NCI-H69 (cell line): ENCODE results near the gene TOR1AIP2.
"Not testable (repeated sequence)": the region's sequence is repeated elsewhere in the genome, so short reads cannot be mapped to it uniquely, and the experiment has no call there.

ENCODE experiments used
- DNase-seq: peaks from one replicate; lab custom pipeline; 2025; lab: John Stamatoyannopoulos, UW

The TOR1AIP2 gene

DNA sequence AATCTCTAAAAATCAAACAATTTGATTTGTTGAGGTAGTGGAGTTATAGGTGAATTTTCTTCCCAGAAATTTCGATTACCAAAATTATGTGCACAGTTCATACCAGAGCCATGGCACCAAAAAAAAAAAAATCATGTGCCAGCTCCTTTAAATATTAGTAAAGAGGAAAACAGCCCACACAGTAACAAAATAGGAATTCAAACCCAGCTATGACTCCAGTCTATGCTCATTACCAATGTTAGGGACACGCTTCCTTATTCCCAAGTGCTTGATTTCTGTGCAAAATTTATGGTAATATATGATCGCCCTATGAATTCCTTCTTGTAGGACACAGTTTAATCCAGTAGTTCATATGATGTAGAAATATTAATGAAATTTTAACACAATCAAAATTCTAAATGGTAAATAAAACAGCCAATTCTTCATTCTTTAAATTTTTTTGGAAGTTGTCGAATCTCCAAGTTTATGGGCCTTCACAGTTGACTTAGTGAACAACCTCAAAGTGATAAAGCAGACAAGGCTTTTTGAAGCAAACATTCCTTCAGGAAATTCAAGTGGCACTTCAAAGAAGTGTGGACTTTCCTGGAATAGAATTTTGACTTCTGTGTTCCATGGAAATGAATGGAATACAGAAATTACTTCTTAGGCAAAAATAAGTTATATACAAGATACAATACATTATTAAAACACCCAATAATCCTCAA, 1.9 kb downstream of the TOR1AIP2 start:
- no peak for DNase-seq

DNA sequence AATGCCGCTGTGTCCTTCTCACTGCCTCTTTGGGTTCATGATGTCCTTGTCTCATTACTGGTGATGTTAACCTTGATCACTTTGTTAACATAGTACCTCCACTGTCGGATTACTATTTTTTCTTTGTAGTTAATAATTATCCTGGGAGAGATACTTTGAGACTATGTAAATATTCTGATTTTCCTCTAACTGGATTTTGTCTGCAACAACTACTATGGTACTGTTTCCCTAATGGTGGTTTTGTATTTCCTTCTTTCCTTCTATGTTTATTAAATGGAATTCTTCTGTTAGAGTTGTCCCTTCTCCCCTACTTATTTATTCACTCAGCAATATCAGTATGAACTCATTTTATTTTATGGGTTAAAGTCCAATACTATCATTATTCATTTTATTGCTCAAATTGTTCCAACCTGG, 4.2 kb downstream of the TOR1AIP2 start:
- DNase-seq = no peak

DNA sequence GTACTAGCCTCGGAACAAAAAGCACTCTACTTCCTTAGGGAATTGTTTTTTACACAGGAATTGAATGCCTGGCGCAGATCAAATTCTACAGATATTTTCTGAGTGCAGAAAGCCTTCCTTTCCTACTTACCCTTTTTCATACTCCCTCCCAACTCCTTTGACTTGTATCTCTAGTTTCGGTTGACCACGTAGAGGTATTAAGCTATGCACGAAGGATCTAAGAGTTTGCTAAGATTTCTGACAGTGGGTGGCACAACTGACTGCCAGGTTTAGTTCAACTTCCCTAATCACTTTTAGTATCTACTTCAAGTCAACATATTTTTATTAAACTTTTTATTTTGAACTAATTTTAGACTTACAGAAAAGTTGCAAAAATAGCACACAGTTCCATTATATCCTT, 5.0 kb downstream of the TOR1AIP2 start:
- no peak for DNase-seq

DNA sequence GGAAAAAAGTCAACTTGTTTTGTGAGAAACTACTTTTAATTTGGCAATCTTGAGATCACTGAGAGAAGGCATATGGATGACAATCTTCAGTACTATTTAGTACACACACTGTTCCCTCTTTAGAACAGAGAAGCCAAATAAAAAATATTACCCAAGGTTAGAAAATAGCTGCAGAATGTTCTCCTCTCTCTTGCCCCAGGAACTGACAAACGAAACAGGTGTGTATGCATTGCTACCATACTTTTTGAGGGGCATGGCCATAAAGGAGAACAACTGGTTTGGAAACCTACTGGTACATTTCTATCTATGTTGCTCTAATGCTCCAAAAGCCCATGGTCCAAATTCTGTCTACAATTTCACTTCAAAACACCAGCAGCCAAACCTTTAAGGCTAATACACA, 5.7 kb downstream of the TOR1AIP2 start:
- no peak for DNase-seq

DNA sequence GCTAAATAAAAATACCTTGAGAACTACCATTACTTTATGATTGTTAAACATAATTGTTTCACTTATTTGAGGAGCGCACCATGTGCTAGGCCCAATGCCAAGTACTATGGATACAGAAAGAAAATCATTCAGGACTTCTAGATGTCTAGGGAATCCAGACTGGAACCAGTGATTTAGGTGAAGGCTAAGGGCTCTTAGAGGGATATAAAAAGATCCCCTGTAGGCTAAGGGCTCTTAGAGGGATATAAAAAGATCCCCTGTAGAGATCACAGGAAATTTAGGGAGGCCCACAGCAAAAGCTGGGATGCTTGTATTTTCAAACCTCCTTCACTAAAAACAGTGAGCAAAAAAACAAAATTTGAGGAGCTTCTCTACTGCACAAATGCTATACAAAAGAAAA, 6.7 kb downstream of the TOR1AIP2 start:
- peak; percentile 57 for DNase-seq

DNA sequence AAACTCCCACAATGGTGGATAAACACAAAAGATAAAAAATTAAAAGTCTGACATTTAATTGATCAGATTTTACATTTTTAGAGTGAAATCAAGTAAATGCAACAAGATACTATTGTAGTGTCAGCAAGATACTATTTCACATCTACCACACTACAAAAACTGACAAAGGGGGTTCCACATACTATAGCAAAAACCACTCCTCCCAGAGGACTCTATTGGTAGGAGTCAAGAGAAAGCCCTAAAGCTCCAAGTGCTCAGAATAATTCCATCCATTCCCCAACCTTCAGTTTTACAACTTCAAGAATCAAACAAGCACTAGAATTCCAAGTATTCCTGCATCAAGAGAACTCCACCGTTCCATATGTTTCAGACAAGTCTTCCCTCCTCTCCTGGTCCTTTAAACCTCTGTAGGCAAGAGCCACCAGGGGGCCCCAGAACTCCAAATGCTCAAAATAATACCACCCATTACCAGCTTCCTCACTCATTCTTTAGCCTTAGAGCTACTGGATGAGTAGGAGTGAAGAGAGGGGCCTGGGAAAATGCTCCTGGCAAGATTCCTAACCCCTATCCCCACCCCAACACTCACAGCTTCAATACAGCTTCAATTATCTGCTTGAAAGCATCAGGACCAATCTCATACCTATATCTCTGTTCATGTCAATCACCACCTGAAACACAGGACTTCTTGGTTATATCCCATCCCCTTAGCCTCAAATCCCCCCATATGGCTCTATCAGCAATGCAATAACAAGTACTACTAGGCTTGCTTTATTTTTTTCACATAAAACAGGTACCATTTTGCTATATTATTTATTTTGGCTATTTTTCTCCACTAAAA, 9.9 kb downstream of the TOR1AIP2 start:
- DNase-seq = peak; percentile 64

DNA sequence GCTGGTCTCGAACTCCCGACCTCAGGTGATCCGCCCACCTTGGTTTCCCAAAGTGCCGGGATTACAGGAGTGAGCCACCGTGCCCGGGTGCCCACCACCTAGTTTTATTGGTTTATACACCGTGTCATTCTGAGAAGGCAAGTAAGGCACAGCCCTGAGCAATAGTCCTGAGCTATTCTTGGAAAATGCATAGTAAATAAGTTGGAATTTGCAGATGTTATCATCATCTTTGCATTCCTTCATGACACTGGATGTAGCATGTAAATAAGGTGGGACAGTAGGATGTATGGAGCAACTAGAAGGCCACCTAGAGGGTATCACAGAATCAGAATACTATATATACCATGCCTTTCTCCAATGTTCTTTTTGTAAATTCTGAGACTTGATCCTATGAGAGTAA, 11.0 kb downstream of the TOR1AIP2 start:
- no peak for DNase-seq

DNA sequence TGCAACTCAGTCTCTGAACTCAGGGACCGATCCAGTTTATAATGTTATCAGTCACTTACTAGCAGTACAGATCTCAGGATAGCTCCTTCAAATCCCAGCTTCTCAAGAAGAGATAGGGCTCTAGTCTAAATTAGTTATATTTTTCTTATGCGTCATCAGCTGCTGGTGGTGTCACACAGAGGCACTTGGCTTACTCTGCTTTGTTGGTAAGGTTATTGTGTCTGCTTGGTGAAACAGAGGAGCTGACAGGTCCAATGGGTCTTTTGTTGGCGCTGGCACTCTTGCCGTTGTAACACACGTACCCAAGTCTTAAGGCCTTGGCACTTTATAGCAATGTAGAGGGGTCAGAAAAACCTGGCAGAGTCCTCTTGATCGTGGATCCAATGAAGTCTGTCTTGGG, 12.2 kb downstream of the TOR1AIP2 start:
- DNase-seq = no peak

DNA sequence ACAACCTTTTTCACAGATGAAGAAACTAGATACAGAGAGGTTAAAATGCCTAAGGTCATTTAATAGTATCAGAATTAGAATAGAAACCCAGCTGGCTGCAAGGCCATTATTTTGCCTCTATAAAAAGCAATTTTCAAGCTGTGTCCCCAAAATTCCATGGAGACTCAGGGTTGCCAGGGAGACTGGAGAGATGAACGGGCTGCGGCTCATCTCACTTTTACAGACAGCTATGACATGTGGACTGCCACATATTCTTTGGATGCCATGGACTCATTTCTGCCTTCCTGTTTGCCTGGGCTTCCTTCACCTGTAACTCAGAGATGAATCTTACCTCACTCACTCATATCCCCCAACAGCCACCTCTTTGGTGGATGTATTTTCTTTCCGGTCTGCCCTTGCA, 17.0 kb downstream of the TOR1AIP2 start:
- DNase-seq = no peak

DNA sequence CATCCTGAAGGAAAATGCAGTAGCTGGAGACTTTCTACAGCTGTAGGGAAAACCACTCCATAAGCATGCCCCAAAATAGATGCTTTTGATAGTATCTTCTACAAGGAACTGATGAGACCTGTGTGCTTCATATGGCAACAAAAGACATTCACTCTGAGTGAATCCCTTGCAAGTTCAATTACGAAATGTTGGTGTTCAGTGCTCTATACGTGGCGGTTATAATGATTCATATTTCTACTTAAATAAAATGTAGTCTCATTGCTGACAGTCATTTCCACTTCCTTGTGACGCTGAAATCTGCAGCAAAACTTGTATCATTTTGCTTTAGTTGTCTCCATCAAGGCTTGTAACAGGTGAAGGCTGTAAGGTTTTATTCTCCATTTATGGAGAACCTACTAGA, 20.6 kb downstream of the TOR1AIP2 start:
- DNase-seq = no peak

DNA sequence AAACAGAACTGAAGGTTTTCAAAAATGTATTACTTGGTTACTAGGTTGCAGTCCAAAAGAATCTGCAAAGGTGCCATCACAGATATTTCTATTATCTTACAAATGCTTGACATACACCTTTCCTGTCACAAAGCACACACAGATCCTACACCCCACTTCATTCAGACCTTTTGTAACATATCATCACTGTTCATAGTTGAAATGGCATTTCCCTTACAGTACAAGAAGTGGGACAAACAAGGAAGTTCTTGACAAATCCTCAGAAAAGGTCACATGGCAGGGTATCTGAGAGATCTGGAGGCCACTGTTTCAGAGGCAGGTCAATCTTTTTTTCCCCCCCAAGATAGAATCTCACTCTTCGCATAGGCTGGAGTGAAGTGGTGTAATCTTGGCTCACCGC, 21.3 kb downstream of the TOR1AIP2 start:
- no peak for DNase-seq

DNA sequence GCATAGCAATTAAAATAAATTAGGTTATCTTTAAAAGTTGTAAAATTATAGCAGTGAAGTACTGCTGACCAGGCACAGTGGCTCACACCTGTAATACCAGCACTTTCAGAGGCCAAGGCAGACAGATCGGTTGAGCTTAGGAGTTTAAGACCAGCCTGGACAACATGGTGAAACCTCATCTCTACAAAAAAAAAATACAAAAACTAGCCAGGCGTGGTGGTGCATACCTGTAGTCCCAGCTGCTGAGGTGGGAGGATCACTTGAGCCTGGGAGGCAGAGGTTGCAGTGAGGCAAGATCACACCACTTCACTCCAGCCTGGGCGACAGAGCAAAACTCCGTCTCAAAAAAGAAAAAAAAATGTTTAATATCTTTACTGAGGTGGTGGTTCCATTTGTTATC, 21.8 kb downstream of the TOR1AIP2 start:
- not testable (repeated sequence) for DNase-seq

DNA sequence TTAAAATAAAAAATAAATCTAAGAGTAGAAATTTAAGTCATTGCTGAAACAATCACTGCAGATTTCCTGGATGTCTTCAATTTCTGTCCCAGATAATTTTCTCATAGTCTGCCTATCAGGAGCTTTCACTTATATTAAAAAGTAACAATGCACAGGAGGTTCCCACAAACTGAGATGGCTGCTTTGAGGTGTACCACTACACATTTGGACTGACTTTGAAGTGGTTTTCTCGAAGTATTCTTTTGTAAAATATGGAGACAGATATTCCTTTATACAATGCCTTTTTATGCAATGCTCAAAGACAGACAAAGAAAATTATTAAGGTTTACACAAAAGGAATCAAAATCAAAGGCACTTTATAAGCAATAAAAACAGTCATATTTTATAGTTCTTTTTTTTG, 24.5 kb downstream of the TOR1AIP2 start:
- no peak for DNase-seq

DNA sequence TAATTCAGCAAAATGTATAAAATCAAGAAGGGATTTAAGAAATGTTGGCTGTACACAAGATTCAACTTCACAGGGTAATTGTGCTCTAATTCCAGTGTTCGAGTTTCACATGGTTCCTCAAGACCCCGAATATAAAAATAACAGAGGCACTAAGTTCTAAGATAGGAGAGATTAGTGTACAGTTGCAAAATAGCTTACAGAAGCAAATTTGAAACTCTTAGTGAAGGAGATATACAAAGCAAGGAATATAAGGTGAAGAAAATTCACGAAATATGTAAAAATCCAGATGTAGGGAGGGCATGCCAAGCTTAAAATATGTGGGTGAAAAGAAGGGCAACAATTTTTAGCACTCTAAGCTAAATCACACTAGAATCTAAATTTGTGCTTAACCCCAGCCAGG, 29.4 kb downstream of the TOR1AIP2 start:
- DNase-seq = no peak

DNA sequence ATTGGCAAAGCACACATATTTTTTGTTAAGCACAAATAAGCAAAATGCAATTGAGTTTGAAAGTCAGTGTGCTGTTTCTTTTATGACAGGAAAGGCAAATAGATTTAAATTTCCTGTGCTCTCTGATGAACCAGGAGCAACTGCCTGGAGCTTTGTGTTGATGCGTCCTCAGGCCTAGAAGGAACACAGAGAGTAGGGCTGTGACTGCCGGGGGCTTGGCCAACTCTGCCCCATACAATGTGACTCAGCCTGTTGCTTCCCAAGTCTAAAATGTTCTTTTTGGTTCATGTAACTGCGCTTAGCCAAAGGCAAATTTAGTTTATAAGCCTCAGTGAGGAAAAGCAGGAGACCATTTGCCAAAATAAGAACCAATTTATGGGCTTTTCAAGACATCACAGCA, 37.5 kb downstream of the TOR1AIP2 start:
- DNase-seq = no peak

DNA sequence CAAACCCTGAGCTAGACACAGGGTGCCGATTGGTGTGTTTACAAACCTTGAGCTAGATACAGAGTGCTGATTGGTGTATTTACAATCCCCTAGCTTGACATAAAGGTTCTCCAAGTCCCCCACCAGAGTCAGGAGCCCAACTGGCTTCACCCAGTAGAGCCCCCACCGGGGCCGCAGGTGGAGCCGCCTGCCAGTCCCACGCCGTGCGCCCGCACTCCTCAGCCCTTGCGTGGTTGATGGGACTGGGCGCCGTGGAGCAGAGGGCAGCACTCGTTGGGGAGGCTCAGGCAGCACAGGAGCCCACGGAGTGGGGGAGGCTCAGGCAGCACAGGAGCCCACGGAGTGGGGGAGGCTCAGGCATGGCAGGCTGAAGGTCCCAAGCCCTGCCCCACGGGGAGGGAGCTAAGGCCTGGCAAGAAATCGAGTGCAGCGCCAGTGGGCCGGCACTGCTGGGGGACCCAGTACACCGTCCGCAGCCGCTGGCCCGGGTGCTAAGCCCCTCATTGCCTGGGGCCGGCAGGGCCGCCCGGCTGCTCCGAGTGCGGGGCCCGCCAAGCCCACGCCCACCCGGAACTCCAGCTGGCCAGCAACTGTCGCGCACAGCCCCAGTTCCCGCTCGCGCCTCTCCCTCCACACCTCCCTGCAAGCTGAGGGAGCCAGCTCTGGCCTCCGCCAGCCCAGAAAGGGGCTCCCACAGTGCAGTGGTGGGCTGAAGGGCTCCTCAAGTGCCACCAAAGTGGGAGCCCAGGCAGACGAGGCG, 40.7 kb downstream of the TOR1AIP2 start:
- DNase-seq = not testable (repeated sequence)

DNA sequence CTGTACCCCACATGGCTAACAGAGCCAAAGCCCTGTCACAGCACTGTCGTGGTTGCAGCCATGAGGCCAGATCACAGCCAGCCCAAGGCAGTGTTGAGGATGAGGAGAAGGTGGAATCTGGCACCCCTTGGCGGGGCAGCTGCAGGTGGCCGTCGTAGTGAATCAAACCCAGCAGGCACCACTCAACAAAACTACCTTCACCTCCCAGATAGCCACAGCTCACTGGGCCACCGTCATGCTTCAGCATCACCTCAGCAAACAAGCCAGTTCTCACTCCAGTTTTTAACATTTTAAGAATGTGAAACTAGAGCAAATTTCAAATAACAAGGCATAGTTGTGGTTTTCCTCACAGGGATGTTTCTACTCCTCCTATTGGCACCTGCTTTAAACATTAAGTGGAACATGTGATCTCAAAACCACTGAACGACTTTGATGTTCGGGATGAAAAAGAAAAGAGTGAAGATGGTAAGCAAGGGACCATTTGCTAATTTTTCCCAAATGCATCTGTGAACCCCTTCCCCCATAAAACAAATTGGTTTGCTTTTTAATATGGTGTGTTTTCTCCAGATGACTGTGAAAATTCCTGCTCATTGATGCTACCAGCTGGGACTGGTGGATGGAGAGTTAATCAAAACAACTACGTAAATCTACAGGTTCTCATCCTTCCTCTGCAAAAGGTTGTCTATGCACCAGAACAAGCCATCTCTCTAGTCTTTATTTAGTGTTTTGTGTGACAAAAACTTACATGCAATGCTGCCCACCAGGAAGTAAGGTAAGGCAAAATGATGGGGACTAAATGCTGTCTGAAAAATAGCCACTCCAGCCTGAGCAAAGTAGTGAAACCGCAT, 45.5 kb downstream of the TOR1AIP2 start:
- peak; percentile 23 for DNase-seq

DNA sequence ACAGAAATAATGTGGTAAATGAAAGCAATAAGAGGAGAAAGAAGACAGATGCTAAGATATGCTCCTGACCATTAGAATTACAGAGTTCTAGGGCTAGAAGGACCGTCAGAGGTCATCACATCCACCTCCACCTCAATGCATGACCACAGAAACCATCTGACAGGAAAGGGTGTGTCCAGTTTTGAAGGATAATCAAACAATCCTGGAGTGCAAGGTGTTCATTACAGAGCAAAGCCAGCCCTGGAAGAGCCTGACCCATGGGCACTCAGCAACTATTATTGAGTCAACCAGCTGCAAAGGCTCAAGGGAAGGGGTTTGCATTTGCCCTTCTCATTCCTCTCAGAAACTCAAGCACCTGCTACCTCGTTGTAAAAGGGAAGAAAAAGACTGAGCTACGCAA, 46.4 kb downstream of the TOR1AIP2 start:
- peak; percentile 49 for DNase-seq

DNA sequence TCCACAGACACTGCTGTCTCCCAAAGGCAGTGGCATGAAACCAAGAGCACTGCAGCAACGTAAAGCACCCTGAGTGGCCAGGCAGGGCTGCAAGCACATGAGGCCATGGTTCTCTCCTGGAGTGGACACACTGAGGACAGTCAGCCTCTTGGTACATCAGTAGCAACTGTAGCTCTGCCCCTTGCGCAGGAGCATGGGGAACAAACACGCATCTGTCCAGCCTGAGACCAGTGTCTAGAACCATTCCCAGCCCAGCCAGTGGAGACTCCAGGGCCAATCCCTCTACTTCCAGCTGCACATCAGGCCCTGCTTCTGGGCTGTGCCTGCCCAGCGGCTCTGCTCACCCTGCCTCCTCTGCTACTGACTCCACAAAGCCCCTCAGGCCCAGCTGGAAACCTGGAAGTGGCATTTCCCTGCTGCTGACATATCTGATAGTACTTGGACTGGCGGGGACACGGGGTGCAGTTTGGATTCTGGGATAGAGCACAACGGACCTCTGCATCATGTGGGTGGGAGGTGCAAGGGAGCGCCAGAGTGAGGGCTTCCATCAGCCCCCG, 49.0 kb downstream of the TOR1AIP2 start:
- DNase-seq = no peak

DNA sequence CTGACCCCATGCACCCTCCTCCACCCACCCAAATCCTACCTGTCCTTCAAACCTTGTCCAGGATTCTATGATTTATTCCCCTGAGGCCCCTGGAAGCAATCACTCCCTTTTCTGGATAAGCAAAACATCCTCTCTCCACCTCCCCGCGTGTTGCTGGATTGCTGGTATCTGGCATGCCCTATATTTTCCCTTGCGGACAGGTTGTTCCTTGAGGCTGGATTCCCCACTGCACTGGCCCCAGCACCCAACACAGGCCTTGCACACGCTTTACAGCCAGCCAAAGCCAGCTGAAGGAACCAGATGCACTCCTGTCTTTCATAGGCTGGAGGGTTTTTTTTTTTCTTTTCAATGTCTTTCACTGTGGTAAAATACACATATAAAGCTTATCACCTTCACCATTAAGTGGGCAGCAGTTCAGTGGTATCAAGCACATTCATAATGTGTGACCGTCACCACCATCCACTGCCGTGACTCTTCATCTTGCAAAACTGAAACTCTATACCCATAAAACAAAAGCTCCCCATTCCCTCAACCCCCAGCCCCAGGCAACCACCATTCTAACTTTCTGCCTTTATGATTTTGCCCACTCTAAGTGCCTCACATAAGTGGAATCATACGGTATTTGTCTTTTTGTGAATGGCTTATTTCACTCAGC, 50.9 kb downstream of the TOR1AIP2 start:
- DNase-seq = no peak
